Measurements from ENCODE around the gene FBXL15.
"Not testable (repeated sequence)": the region's sequence is repeated elsewhere in the genome, so short reads cannot be mapped to it uniquely, and the experiment has no call there.

FBXL15 gene

GRCh38 chr10:102432162-102432950, 11.7 kb downstream of the FBXL15 start, which contains the start of gene CUEDC2:
Gene CUEDC2 (minus strand): TSS chr10:102432574. CDS start chr10:102425188, 7,386 bp downstream.
- DNase-seq = peak; percentile 95

GRCh38 chr10:102433619-102434046, 13.0 kb downstream of the FBXL15 start:
- DNase-seq = peak; percentile 28

- DNase-seq = peak; percentile 58
These were observed 13.9 kb downstream of the FBXL15 start for GRCh38 chr10:102434394-102435132.

GRCh38 chr10:102435133-102435497, 14.5 kb downstream of the FBXL15 start:
- DNase-seq = no peak

GRCh38 chr10:102435529-102436233, 15.0 kb downstream of the FBXL15 start:
- DNase-seq = peak; percentile 81

GRCh38 chr10:102436312-102436711, 15.7 kb downstream of the FBXL15 start:
- DNase-seq = no peak

GRCh38 chr10:102437515-102437914, 16.9 kb downstream of the FBXL15 start:
- DNase-seq = no peak

GRCh38 chr10:102438374-102438773, 17.7 kb downstream of the FBXL15 start:
- no peak for DNase-seq

GRCh38 chr10:102444851-102445250, 24.2 kb downstream of the FBXL15 start:
- DNase-seq = no peak

- DNase-seq = peak; percentile 35
These were observed 28.9 kb downstream of the FBXL15 start for GRCh38 chr10:102449321-102450123.

GRCh38 chr10:102450124-102450373, 29.4 kb downstream of the FBXL15 start:
- no peak for DNase-seq

- DNase-seq = peak; percentile 78
These were observed 29.9 kb downstream of the FBXL15 start for GRCh38 chr10:102450374-102451104.

- no peak for DNase-seq
These were observed 30.7 kb downstream of the FBXL15 start, which contains the start of gene C10orf95 for GRCh38 chr10:102451105-102451969. Gene C10orf95 (minus strand): TSS chr10:102451543. CDS start chr10:102451093, 450 bp downstream.

- DNase-seq = peak; percentile 69
These were observed 32.2 kb downstream of the FBXL15 start for GRCh38 chr10:102452672-102453340.

GRCh38 chr10:102453502-102453901, 32.9 kb downstream of the FBXL15 start:
- DNase-seq = no peak

- DNase-seq = not testable (repeated sequence)
These were observed 34.2 kb downstream of the FBXL15 start for GRCh38 chr10:102454662-102455487.

GRCh38 chr10:102455893-102456471, 35.3 kb downstream of the FBXL15 start:
- DNase-seq = no peak

- DNase-seq = no peak
These were observed 37.0 kb downstream of the FBXL15 start for GRCh38 chr10:102457591-102458150.

- DNase-seq = no peak
These were observed 38.0 kb downstream of the FBXL15 start for GRCh38 chr10:102458656-102459055.

Measured in GF-D8 (cell line).